ENCODE measurements around the gene PRAMEF5.
"Not testable (repeated sequence)": the region's sequence is repeated elsewhere in the genome, so short reads cannot be mapped to it uniquely, and the experiment has no call there.

PRAMEF5 gene

DNA sequence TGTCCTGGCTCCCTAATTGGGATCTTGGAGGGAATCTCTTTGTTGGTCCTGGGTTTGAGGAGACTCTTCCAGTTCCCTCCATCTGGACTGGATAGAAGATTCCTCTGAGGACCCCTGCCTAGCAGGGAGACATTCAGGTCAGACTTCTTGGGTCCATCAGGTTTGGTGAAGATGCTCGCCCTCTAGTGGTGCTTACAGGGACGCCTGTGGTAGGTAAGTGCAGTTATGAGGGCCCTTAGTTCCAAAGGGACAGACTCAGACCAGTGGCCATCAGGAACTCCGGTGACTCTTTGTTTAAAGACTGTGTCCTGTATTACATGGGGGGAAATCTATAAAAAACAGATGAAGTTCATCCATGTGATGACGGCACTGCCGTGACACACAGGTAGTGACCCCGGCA lies 23.0 kb downstream of the PRAMEF5 start:
- DNase-seq (ENCODE audit: low read depth in 2 of 2): not testable (repeated sequence)

DNA sequence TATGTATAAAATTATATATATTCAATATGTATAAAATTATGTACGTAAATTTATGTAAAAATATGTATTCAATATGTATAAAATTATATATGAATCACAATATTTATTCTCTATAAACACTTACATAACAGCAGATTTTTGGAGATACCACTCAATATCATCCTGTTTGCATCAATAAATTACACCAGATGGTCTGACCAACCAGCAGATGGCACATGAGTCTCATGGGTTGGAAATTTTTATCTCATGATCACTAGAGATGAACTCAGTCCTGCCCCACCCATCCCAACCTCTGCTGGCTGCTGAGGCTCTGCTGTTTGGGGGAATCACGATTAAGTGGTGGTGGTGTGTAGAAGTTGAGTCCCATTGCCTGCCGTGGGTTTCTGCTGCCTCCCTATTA lies 25.6 kb downstream of the PRAMEF5 start:
- not testable (repeated sequence) for DNase-seq (ENCODE audit: low read depth in 2 of 2)

DNA sequence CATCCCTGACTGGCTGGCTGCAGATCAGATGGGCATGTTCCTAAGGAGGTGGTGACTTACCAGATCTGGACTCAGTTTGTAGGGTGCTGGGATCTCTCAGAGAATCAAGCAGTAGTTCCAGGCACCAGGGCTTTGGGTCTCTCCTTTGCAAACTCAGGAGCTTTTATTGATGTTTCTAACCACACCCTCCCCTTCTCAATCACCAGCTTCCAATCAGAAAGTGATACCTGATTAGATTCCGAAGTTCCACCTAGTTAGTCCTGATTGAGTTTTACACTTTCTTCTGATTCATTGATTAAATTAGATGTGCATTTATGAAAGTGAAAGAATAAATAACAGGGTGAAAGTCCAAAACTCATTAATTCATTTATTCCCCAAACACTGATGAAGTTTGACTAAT lies 31.0 kb downstream of the PRAMEF5 start, which contains the start of gene PRAMEF8:
Gene PRAMEF8, minus strand, starts transcription at position 101 of the 400 bp plus-strand sequence. CDS start 1,046 bp downstream, outside the sequence.
- DNase-seq (ENCODE audit: low read depth in 2 of 2): not testable (repeated sequence)

DNA sequence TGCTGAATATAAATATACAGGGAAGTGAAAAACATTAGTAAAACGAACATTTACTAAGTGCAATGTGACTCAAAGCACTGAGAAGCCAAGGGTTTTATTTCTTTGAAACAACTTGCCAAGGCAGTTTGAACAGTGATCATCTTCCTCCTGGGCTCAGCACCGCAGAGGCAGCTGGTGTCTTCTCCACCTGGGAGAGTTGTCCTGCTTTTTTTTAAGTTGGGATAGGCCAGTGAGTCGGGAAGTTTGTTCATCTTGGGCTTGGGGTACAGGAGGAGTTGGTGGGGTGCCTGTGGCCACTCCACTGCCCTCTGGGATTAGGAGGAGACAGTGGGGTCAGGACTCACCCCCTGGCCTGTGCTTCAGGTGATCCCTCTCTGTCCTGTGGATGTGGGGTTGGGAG lies 35.0 kb downstream of the PRAMEF5 start:
- not testable (repeated sequence) for DNase-seq (ENCODE audit: low read depth in 2 of 2)

DNA sequence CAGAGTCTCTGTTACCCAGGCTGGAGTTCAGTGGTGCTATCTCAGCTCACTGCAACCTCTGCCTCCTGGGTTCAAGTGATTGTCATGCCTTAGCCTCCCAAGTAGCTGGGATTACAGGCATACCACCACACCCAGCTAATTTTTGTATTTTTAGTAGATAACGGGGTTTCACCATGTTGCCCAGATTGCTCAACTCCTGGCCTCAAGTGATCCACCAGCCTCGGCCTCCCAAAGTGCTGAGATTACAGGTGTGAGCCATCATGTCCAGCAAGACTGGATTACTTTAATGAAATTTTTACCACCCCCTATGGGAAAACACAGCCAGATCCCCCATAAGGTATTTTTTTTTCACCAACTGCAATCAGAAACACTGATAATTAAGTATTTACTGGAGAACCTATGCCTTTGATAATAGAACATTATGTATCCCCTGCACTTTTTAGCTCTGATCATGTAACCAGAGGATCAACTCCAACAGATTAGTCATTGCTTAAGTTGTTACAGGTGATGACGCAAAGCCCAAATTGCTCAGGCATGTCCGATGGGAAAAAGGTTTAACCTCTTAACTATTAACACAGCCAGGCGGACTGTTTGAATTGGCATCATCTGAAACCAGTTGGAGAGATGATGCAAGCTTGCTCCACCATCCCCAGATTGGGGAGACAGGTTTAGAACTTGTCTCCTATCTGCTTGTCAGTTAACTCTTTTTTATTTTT lies 43.4 kb downstream of the PRAMEF5 start:
- DNase-seq (ENCODE audit: low read depth in 2 of 2): not testable (repeated sequence)

DNA sequence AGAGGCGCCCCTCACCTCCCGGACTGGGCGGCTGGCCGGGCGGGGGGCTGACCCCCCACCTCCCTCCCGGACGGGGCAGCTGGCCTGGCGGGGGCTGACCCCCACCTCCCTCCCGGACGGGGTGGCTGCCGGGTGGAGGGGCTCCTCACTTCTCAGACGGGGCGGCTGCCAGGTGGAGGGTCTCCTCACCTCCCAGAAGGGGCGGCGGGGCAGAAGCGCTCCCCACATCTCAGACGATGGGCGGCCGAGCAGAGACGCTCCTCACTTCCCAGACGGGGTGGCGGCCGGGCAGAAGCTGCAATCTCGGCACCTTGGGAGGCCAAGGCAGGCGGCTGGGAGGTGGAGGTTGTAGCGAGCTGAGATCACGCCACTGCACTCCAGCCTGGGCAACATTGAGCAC lies 44.7 kb downstream of the PRAMEF5 start:
- DNase-seq (ENCODE audit: low read depth in 2 of 2): not testable (repeated sequence)

DNA sequence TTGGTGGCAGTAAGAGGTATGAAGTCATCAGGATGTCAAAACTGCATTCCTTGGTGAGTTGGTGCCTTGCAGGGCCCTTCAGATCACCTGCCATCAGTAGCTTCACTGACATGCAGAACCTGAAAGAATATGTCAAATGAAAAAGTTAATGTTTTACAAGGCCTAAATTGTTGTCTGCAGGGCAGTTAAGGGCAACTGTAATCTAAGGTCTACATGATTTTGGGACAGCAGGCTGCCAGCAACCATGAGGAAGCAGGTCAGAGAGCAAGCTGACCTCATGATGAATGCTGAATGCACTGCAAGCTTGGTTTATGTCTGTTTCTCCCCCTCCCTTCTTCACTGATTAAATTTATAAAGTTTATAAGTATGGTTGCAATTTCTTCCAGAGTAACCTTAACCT lies 48.2 kb downstream of the PRAMEF5 start:
- not testable (repeated sequence) for DNase-seq (ENCODE audit: low read depth in 2 of 2)

DNA sequence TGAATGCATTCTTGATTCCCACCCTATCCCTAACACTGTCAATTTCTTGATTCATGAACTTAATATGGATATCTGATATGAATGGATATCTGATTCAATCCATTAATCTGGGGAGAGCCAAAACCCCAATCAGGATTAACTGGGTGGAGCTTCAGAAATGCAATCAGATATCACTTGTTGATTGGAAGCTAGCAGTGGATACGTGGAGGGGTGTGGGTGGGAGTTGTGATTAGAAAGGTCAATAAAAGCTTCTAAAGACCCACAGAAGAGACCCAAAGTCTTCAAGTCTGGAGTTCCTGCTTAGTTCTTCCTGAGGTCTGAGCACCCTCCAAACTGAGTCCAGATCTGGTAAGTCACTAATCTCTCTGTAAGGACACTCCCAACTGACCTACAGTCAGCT lies 49.2 kb downstream of the PRAMEF5 start, which contains the start of gene PRAMEF33:
Gene PRAMEF33, plus strand, starts transcription at position 301 of the 400 bp plus-strand sequence. CDS start 2,416 bp downstream, outside the sequence.
- not testable (repeated sequence) for DNase-seq (ENCODE audit: low read depth in 2 of 2)

All from fibroblast of skin of left biceps (primary cell).